GM21515 (cell line): ENCODE data around the gene SVEP1.
"Not testable (repeated sequence)": the region's sequence is repeated elsewhere in the genome, so short reads cannot be mapped to it uniquely, and the experiment has no call there.

Experiments
- ATAC-seq: cut with Tn5 transposase; IDR thresholded peaks from one replicate; pipeline ENCODE4 v1.9.1; 2021; ENCODE audit not compliant: unreplicated experiment

SVEP1 gene

DNA sequence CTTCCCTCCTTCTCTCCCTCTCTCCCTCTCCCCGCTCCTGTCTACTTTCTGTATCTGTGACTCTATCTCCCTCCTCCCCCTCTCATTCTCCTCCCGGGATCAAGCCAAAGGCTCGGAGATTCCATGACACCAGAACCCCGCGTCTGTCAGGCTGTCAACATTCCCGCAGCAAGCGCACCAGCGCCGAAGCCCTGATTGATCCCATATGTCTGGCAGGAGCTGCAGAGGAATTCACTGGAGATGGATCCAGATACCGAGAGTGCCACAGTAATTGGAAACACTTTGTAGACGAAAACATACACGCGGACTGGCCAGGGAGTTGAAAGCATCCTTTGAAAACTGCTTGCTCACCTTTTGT, 300 bp upstream of the SVEP1 start:
- ATAC-seq = no peak

DNA sequence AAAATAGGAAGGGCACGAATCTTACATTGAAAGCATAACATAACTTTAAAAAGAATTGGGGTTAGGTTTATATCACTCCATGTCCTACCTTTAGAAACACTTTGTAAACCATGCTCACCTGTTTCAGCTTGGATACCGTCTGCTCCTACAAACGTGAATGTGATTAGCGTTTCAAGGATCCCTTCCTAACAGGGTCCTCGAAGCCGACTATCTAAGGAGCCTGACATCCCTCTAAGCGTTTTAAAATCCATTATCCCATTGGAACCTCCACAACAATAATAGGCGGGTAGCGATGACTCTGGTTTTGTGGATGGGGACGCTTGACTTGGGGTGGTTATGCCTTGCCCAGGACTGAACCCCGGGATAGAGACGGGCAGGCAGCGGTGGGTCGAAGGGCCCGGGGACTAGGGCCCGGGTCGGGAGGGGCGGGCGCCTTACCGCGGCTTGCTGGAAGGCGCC, 937 bp downstream of the SVEP1 start:
- ATAC-seq = no peak

DNA sequence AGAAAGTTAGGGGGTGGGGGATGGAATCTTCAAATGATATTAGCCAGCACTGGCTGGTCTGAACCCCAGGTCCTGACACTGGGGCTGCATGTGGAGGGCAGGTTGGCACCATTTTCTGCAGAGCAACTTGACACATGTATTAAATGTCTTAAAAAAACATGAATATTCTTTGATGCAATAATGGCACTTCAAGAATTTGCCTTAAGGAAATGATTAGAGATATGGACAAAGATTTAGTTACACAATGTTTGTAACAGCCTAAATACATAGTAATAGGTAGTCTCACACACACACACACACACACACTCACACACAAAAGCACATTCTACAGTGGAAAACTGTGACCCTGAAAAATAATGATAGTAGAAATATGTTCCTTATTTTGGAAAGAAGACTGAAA, 3.6 kb downstream of the SVEP1 start:
- no peak for ATAC-seq

DNA sequence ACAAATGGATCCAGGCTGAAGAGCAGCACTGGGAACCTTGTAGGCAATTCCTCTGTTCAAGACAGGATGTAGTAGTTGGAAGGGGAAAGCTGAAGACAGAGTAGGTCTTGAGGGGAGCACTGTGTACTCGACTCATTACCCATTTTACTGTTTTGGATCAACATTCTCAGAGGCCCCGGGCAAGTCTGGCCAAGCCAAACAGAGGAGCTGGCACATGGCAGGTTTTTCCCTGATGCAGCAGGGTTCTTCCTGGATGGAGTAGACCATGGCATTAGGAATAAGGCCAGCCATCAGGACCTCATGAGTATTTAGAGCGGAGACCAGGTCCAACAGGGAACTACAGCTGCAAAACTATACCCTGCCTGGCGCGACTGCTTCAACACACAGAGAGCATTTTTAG, 4.4 kb downstream of the SVEP1 start:
- ATAC-seq = no peak

DNA sequence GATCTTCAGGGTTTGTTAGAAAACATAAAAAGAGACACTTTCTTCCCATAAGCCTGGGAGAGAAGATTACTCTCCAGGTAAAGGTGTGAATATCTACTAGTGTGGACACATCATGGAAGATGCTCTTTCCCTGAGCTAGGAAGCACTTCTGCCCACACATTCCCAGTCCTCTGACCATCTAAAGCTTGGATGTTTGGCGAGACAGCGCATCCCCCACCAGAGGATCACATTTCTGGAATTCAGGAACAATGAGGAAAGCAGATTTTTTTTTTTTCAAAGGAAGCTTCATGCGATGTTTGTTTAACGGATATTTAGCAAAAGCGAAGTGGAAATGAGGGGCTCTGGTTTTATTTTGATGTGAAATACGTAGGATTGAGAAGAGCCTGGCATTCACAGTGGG, 6.2 kb downstream of the SVEP1 start:
- no peak for ATAC-seq

DNA sequence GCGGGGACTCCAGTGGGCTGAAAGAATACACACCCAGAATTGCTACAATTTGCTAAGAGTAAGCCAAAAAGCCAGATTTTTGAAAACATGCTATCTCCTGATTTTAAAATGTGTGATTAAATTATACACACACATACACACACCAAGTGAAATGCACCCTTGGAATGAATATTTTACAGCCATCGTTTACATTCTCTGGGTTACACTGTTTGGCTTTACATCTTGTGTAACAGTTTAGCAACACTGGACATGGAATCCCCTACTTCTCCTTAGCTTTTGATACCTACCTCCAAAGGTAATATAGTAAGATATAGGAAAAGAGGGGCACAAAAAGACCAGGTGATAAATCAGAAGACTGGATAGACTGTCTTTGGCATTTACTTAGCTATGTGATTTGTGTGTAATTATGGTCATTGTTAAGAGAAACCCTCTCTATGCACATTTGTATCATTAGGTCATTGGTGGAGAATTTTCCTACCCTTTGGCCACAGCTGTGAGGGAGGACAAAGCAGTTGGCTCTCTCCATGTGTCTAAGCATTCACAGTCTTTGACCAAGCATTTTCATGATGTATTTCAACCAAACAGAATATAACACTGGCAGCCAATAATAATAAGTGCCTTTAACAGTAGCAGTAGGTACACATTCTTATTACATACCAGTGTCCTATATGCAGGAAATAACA, 7.6 kb downstream of the SVEP1 start:
- no peak for ATAC-seq

DNA sequence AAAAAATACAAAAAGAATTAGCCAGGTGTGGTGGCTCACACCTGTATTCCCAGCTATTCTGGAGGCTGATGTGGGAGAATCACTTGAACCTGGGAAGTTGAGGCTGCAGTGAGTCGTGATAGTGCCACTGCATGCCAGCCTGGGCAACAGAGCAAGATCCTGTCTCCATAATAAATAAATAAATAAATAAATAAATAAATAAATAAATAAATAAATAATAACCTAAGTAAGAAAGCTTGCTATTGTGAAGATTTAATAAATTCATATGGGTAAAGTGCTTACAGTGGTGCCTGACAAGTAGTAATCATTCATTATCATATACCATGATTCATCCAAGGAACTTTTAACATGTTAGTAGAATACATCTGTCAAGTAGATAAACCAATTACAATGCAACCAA, 13.4 kb downstream of the SVEP1 start:
- ATAC-seq = no peak

DNA sequence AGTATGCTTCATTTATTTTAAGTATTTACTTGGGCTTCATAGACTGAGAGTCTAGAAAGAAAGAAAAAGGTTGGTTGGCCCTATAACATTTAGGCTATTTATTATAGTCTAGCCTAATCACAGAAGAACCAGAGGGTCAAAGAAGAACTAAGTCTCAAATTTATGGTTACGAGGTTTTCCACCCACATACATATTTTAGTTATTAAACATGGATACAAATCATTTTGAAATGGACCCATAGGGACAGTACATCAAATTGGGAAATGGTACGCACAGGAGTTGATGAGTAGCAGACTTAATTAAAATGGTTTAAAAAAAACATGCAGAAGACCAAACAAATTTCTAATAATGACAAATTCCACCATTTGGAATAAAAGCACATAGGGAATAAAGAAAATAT, 17.7 kb downstream of the SVEP1 start:
- no peak for ATAC-seq

DNA sequence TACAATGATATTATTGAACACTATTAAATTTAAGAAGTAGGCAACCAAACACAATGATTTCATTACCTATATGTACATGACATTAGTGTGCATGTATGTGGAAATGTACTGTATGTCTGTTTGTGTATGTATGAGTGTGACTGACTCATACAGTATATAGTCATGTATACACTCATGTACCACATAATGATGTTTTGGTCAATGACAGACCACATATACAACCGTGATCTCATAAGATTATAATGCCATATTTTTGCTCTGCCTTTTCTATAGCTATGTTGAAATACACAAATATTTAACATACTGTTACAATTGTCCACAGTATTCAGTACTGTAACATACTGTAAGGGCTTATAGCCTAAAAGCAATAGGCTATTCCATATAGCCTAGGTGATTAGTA, 19.7 kb downstream of the SVEP1 start:
- no peak for ATAC-seq

DNA sequence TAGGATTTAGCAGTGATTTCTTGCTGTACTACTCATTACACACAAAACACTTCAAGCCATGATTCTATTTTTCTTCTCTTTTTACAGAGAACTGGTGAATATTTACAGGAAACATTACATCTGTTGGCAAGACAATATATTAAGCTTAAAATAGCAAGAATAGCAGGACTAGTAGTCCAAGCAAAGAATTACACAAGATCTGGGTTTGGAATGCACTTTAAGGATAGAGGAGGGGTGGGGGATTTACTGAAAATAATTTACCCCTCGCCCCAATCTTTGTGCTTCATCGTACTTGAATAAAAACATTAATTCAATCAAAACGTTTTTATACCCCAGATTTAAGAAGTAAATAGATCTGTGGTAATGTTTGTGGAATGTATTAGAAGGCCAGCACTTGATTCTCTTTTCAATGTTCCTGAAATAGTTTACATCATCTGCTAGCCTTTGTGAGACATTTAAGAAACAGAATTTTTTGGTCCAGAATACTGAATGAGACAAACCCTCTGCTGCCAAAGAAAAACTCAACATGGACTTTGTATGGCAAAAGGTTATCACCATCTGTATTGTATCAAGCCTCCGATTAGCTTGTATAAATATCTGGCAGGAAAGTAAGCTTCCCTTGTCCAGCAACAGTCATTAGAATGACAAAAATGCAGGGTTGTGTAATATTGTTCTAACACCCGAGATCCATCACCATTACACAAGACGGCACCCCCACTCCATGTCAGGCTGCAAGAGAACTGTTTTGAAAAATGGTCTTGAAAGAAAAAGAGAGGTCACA, 23.8 kb downstream of the SVEP1 start:
- ATAC-seq = no peak

DNA sequence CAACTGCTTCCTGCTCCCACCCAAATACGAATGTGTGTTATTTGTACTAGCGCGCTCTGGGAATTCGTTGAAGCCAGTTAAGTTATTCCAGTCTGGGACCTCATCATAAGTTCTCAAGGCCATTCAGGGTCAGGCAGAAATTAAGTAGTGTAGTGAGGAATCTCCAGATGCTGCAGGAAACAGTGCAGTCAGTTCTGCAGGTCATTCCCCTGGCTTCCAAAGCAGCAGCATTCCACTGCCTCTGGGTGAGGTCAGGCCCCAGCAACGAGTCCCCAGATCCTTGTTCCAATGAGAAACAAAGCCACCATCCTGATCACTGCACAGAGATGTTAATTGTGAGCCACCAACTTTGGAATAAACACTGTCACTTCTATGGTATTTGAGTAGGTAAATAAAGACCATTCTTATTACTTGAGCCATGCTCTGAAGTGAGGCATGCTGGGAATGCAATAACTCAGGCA, 33.1 kb downstream of the SVEP1 start:
- no peak for ATAC-seq

DNA sequence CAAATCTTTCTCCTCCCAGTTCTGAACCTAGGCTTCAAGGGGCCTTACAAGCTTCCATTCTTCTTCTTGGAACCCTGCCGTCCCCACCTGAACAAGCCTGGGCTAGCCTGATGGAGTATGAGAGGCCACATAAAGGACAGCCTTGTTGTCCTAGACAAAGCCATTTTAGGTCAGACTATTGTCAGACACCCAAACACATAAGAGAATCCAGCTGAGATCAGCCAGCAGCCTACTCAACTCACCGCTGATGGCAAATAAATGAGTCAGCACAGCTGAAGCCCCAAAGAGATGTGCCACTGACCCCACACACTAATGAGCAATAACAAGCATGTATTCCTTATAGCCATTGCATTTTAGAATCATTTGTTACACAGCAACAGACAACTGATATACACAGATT, 33.8 kb downstream of the SVEP1 start:
- ATAC-seq = no peak

DNA sequence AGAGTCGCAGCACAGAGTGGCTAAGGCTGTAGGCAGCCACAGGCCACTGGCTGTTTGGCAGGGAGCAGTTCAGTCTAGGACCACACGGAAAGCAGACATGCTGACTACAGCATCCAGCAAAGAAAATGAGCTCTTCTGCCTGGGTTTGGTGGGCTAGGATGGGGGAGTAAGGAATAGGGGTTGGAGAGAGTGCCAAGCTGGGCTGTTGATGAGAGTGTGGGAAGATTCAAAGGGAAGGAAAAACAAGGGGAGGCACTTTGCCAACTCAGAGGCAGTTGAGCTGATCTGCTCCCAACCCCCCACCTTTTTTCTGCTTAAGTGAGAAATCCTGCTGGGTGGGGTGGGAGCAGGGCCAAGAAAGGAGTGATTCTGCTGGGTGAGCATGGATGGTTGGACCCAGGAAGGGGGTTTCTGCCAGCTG, 35.9 kb downstream of the SVEP1 start:
- ATAC-seq = no peak

DNA sequence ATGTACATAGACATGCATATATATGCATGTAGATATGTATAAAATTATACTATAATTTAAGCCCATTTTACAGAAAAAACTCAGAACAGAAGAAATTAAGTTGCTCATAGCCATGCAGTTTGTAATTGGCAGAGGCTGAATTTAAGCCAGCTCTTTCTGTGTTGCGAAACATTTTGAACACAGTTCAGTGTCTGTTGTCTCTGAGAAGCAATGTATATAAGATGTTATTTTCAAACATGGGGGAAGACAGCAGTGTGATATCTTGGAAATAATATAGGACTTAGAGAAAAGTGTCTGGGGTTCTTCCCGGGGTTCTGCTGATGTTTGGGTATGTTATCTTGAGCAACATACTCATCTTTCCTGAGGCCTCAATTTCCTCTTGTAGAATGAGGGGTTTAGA, 37.6 kb downstream of the SVEP1 start:
- no peak for ATAC-seq

DNA sequence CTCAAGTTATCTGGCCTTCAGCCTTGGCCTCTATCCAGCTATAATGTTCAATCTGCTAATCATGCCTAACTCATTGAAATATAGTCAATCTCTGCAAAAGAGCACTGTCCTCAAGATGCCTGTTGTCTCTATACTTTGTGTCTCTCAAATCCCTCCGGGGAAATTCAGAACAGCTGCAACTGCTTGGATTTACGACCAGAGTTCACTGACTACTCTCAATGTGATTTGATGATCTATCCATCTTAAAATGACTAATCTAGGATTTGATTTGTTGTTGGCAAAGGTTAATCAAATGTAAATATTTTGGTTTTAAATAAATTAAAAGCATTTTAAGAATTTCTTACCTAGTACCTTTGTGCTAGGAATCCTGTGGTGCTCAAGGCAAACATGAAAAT, 40.9 kb downstream of the SVEP1 start:
- ATAC-seq = no peak

DNA sequence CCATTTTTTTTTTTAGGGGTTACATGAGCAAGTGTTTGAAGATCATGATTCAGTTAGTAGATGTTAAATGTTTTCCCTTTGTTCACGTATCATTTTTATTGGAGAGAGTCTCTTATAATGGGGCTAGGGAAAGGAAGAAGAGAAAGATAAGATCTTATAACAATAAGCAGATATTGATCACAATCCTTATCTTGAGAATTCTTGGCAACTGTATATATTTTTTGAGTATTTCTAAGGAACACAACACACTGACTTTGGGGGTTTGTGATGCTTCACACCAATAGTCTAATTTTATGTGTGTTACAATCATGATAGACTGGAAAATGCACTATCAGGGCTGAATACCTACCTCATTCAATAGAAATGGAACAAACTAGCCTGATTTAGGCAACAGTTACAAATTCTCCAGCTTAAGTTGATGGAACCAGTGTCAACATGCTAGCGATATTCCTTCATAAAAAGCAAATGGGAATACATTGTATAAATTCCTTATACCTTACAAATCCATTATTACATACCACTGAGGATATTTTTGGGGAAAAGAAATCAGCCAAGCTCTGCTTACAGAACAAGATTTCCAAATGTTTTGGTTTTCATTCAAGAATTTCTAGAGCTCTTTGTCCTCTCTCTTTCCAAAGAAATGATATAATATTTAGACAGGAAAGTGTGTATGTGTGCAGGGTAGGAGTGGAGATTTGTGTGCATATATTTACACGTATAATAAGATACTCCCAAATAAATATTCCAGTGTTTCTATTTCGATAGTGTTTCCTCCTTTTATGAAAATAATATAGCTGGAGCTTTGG, 41.5 kb downstream of the SVEP1 start:
- ATAC-seq = no peak

DNA sequence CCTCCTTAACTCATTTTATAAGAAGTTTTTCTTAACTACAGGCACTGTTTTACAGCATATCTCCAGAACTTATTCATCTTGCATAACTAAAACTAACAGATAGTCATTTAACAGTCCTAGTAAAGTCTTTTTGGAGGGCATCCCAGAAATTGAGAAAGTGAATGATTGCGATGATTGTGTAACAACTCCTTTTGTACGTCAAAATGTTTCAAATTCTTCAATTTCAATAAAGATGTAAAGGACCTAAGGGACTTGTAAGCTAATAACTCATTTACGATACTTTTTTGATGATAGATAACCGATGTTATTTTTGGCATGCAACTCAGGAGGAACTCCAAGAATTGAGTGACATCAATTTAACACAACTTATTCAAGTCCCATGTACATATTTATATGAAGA, 42.7 kb downstream of the SVEP1 start:
- no peak for ATAC-seq

DNA sequence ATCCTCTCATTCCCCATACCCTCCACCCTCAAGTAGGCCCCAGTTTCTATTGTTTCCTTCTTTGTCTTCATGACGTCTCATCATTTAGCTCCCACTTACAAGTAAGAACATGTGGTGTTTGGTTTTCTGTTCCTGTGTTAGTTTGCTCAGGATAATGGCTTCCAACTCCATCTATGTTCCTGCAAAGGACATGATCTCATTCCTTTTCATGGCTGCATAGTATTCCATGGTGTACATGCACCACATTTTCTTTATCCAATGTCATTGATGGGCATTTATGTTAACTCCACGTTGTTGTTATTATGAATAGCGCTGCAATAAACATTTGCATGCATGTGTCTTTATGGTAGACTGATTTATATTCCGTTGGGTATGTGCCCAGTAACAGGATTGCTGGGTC, 45.4 kb downstream of the SVEP1 start:
- not testable (repeated sequence) for ATAC-seq

DNA sequence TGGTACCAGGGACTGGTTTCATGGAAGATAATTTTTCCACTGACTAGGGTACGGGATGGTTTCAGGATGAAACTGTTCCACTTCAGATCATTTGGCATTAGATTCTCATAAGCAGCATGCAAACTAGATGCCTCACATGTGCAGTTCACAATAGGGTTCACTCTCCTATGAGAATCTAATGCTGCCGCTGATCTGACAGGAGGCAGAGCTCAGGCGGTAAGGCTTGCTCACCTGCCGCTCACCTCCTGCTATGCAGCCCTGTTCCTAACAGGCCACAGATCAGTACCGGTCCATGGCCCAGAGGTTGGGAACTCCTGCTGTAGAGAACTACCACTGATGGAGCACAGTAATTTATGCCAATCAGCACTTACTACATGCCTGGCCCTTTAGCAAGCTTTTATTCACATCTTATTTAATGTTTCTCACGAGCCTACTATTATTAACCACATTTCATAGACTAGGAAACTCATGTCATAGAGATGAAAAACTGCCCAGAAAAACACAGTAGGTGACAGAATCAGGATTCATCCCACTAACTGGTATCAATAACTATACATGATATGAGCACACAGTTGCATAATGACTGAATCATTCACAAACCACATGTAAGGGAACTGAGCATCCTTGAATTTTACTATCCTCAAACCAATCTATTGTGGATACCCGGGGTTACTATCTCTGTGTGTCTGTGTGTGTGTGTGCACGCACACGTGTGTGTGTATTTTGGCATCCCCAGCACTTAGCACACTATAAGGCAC, 46.5 kb downstream of the SVEP1 start:
- no peak for ATAC-seq

DNA sequence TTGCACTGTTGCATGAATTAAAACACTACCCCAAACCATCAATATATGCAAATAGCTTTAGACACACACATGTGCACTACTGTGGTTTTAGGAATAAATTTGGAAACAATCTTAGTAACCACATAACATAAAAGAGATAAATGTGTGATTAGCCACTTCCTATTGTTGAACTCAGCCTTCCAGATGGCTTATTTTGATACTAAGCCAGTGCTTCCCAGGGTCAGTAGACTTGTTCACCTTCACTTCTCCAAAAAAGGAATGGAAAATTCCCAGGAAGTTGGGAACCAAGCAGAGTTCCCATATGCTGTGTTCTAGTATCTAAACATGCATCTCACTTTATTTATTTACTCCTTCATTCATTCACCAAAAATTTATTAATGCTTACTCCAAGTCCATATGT, 47.8 kb downstream of the SVEP1 start:
- ATAC-seq = no peak

DNA sequence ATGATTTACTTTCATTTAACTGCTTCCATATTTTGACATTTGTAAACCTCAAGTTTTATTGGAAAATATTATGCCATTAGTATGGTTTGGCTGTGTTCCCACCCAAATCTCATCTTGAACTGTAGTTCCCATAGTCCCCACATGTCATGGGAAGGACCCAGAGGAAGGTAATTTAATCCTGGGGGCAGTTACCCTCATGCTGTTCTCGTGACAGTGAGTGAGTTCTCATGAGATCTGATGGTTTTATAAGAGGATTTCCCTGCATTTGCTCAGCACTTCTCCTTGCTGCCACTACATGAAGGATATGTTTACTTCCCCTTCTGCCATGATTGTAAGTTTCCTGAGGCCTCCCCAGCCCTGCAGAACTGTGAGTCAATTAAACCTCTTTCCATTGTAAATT, 48.3 kb downstream of the SVEP1 start:
- not testable (repeated sequence) for ATAC-seq
